Renal cortex interstitium (tissue), 15 donors: ENCODE measurements around the gene NPY4R. TPM values are rescaled to one million over a fixed set of nuclear protein-coding genes. Genes with fewer than 3 reads are reported as not detected.
"Not testable (repeated sequence)": the region's sequence is repeated elsewhere in the genome, so short reads cannot be mapped to it uniquely, and the experiment has no call there.

Source experiments
- DNase-seq, 11 donors: peaks; one replicate each; pipeline ENCODE4 v3.0.0-alpha.2; 2013; ENCODE audit warnings: low read depth in 9 of 11, low spot score in 4 of 11; ENCODE audit errors: extremely low read depth in 1 of 11
- long read RNA-seq, 16 experiments: transcript quantifications; one replicate each; lab custom pipeline, GENCODE V29; 2026
- polyA plus RNA-seq, 3 donors: library from polyadenylated mRNA; unstranded; fragments of 120-200 nt; gene quantifications; one replicate each; pipeline ENCODE4 v1.2.1, GENCODE V29; 2013; ENCODE audit not compliant: insufficient read length in 3 of 3

The NPY4R gene, protein sequence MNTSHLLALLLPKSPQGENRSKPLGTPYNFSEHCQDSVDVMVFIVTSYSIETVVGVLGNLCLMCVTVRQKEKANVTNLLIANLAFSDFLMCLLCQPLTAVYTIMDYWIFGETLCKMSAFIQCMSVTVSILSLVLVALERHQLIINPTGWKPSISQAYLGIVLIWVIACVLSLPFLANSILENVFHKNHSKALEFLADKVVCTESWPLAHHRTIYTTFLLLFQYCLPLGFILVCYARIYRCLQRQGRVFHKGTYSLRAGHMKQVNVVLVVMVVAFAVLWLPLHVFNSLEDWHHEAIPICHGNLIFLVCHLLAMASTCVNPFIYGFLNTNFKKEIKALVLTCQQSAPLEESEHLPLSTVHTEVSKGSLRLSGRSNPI
- polyA plus RNA-seq: not detected
- long read RNA-seq, donor 1: 0 reads
- long read RNA-seq, donor 2: 0 reads
- long read RNA-seq, donor 3: 0 reads
- long read RNA-seq, donor 4: 0 reads
- long read RNA-seq, donor 5: 0 reads
- long read RNA-seq, donor 6: 0 reads
- long read RNA-seq, donor 7: 0 reads
- long read RNA-seq, donor 8: 0 reads
- long read RNA-seq, donor 9: 0 reads
- long read RNA-seq, donor 10: 0 reads
- long read RNA-seq, donor 11: 0 reads
- long read RNA-seq, donor 12: 0 reads
- long read RNA-seq, donor 13: 0 reads
- long read RNA-seq, donor 14: 0 reads
- long read RNA-seq, donor 15: 0 reads
- long read RNA-seq, donor 16: 0 reads

DNA sequence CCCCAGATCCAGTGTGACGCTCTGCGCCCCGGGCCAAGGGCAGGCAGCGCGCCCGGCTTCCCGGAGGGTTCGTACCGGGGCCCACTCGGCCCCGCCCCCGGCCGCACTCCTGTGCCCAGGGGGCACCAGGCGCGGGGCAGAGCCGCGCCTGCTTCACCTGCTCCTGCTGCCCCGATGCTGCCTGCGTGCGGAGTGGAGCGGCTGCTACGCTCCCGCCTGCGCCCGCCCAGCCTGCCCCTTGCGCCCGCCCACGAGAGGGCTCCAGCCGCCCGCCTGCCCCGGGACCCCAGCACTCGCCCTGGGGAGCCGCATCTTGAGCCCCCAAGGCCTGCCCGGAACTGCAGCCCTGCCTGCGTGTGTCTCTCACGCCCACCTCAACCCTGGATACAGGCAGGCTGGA, at the start of gene NPY4R:
Gene NPY4R, minus strand, starts transcription at position 194 of the 400 bp plus-strand sequence. CDS start 3,323 bp downstream, outside the sequence.
- DNase-seq: not testable (repeated sequence)

DNA sequence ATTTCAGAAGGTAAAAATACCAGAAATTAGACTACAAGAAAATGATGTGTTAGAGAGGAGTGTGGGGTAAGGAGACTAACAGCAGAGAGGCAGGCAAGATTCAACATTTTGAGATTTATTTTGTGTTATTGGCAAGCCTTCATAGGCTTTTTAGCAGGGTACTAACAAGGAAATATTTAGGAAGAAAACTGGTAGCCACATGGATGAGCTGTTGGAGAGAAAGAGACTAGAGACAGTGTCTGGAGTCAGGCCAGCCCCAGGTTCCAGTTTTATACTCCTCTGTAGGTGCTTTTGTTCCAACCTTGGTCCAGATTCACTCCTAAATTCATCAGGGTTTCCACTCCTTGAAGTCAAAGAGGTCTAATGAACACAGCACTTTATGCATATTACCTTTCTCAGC, 49.6 kb upstream of the NPY4R start:
- DNase-seq: no peak

- DNase-seq: no peak
Measured at GRCh38 chr10:46514899-46515298, 49.1 kb upstream of the NPY4R start.

GRCh38 chr10:46514431-46514861, 48.7 kb upstream of the NPY4R start:
- DNase-seq: no peak

- not testable (repeated sequence) for DNase-seq
Measured at GRCh38 chr10:46513333-46513732, 47.6 kb upstream of the NPY4R start.

- DNase-seq: not testable (repeated sequence)
Measured at GRCh38 chr10:46512725-46513124, 47.0 kb upstream of the NPY4R start.

GRCh38 chr10:46512002-46512401, 46.2 kb upstream of the NPY4R start:
- not testable (repeated sequence) for DNase-seq

GRCh38 chr10:46499990-46500389, 34.2 kb upstream of the NPY4R start:
- DNase-seq: not testable (repeated sequence)

DNA sequence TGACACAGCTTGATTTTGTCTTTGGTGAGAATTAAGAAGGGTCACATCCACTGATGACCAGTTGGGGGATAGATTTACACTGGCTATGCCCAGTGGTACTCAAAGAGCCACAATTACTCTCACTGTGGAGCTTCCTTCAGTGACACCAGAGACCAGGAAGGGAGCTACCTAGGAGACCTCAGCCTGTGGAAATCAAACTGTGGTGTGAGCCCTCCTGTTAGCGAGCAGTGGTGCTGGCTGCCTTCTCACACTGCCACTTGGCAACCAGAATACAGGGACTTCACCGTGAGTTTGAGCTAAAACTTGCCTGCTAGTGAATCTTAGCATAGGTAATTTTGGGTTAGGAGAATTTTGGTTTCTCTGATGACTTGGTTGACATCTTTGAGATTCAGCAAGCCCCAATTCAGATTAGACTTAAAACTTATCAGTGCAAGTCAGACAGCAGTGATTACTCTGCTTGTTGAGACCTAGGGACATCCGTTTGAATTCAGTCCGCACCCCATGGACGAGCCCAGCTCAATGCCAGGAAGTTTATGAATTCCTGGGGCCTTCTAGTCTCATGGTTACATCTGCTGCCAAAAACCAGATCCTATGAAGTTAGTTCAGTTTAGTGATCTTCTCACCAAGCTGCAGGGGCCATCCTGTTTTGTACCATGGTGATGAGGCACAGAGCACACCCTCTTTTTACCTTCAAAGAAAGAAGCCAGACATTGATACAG, 33.4 kb upstream of the NPY4R start:
- not testable (repeated sequence) for DNase-seq

GRCh38 chr10:46497878-46498277, 32.1 kb upstream of the NPY4R start:
- DNase-seq: not testable (repeated sequence)

- DNase-seq: not testable (repeated sequence)
Measured at GRCh38 chr10:46497401-46497800, 31.6 kb upstream of the NPY4R start.

DNA sequence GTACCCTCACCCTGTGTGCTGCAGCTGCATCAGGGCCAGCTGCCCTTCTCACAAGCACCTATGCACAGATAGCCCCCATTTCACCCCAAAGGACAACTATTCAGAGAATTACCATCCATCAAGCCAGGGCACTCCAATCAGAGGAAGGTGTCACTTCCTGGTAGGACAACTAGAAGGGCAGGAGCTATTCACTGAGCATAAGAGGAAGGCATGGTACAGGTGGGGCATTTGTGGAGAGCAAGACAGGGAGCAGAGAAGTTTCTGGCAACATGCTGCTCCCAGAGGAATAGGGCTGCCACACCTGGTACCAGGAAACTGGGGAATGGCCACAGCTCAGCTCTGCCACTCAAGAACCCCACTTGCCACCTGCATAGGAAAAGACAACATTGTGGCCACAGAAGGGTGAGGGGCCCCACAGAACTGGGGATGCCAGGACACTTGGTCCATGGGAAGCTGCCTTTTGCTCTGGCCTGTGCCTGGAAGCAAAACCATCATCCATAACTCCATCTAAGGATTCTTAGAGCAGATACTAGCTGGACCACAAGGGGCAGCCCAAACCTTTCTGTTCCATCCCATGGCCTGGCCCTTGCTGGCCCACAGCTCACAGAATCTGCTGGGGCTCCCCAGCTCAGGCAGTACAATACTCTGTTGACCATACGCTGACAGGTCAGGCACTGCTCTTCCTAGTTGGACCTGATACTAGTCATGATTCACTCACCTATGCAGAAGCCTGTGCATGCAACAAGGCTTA, 25.8 kb upstream of the NPY4R start:
- DNase-seq: not testable (repeated sequence)

DNA sequence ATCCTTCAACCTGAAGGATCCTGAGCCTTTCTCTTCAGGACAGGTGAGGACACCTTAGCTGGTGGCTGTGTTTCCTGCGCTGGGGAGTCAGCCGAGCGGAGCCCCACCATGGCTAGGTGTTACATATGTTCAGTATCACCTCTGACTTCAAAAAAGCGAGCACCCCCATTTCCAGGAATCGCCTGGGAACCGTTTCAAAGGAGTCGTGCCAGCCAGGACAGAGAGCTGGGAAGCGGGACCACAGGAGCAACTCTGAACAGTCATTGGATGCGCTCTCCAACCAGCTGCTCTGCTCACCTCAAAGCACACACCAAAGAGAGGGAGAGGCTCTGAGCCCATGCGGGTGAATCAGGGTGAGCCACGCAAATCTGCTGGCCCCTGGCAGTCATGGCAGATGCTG, 24.5 kb upstream of the NPY4R start:
- not testable (repeated sequence) for DNase-seq

DNA sequence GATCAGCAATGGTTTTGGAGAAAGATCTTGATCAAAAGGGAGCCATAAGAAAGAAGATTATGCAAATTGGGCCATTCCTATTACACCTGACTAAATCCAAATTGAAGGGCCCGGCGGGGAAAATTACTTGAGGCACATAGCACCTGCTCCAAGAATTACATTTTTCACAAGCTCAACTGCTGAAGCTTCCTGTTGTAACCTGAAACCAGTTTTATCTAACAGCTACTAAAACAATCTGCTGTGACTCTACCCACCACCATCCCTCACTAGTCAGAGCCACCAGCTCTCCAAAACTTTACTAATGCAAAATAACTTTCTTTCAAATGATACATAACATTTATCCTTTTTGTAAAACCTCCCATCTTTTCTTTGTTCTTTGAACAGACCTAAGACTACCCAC, 20.7 kb upstream of the NPY4R start:
- DNase-seq: not testable (repeated sequence)

DNA sequence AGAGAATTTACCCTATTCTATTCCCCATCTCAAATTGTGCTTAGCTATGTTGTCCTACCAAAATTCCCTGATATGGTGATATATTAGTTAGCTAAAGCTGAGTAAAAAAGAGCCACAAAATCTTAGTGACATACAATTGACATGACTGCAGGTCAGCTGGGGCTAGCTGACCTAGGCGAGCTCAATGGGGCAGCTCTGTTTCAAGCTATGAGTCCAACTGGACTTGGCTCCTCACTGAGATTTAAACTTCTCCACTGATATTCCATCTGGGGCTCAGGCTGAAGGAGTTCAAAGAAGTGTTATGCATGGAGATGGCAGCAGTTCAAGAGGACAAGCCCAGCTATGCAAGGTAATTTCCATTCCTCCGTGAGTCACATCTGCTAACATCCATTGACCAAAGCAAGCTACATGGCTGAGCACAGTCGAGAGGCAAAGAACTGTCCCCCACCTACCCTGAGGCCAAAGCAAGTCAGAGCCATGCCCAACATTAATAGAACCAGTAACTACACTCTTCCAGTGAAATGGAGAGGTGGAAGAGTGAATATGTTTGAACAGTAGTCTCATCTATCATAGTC, 9.1 kb upstream of the NPY4R start:
- not testable (repeated sequence) for DNase-seq

GRCh38 chr10:46473758-46474157, 8.0 kb upstream of the NPY4R start:
- not testable (repeated sequence) for DNase-seq

DNA sequence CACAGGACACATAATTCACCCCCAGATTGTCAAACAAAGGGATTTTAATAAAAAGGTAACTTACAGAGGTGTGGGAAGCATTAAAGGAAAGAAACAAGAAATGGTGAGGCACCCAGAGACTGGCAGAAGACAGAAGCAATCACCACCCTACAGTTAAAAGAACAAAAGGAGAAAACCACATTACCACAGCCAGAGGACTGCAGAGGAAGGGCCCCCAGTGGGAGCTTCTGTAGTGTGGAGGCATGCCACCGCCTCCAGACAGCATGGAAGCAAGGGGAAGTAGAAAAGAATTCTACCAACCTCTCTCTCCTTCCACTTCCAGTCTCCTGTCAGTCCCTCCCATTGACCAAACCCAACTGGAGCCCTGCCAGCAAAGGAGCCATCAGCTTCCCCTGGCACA, 4.4 kb upstream of the NPY4R start:
- not testable (repeated sequence) for DNase-seq

GRCh38 chr10:46468119-46468809, 2.5 kb upstream of the NPY4R start:
- DNase-seq: not testable (repeated sequence)
